Measurements from ENCODE around the gene ELOVL6.

- no peak for TF ChIP-seq CTCF (conservative IDR thresholded peaks at IDR 0.05; ENCODE audit: low read depth, low read length)
- TF ChIP-seq EZH2phosphoT487 (IDR thresholded peaks at IDR 0.05; ENCODE audit: borderline replicate concordance, low read length), result no peak
- no peak for TF ChIP-seq EZH2 (IDR thresholded peaks at IDR 0.05; ENCODE audit: low read length, unreplicated experiment)
Measured at GRCh38 chr4:110084154-110084553, 114.3 kb downstream of the ELOVL6 start.
